Spleen (tissue), 7 donors: ENCODE results near the gene NEK5.

Source experiments
- POLR2A ChIP-seq, 3 donors: fragments of 450-650 bp; IDR thresholded peaks; one replicate each; pipeline ENCODE4 v1.5.1; 2017; ENCODE audit warnings: antibody characterized with exemption in 3 of 3, mild to moderate bottlenecking in 1 of 3
- POLR2AphosphoS5 ChIP-seq, 3 donors: sonication (generic); formaldehyde crosslinking; IDR thresholded peaks; one replicate each; pipeline ENCODE4 v1.5.1; 2017; ENCODE audit warnings: antibody characterized with exemption in 3 of 3
- TF ChIP-seq, protein P1 (sequence below), 11 experiments: fragments of 200-600 bp in 7 of 11; fragments of 450-650 bp in 4 of 11; sonication (generic) in 4 of 11; IDR thresholded peaks in 8 of 11; conservative IDR thresholded peaks in 3 of 11; 1 replicate in 7 of 11; 2 replicates in 4 of 11; pipeline versions ENCODE4 v1.4.0 to v1.8.0; 2016 to 2021; ENCODE audit warnings: antibody characterized with exemption in 11 of 11, inconsistent platforms in 4 of 11, mild to moderate bottlenecking in 1 of 11
- donor health status: DM: no; HTN: no; CAD: no; lungs with moderate emphysema.
- donor health status: DM: no; HTN: no; CAD: no.
- donor health status: DM: no; HTN: no; CAD: no.

DNA sequence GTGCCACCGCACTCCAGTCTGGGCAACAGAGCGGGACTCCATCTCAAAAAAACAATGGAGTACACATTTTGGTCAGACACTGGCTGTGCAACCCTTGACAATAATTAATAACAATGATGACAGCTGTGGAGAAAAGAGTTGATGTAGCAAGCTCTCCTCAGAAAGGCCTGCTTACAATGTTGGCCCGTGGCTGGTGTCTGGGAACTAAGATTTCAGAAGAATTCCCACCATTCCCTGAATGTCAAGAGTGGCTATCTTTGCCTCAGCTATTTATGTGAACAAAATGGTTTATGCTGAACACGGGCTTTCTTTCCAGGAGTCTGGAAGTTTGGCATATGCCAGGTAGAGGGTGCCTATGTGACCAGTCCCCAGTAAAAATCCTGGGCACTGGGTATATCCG lies 25.5 kb downstream of the NEK5 start:
- TF ChIP-seq, protein P1, sequence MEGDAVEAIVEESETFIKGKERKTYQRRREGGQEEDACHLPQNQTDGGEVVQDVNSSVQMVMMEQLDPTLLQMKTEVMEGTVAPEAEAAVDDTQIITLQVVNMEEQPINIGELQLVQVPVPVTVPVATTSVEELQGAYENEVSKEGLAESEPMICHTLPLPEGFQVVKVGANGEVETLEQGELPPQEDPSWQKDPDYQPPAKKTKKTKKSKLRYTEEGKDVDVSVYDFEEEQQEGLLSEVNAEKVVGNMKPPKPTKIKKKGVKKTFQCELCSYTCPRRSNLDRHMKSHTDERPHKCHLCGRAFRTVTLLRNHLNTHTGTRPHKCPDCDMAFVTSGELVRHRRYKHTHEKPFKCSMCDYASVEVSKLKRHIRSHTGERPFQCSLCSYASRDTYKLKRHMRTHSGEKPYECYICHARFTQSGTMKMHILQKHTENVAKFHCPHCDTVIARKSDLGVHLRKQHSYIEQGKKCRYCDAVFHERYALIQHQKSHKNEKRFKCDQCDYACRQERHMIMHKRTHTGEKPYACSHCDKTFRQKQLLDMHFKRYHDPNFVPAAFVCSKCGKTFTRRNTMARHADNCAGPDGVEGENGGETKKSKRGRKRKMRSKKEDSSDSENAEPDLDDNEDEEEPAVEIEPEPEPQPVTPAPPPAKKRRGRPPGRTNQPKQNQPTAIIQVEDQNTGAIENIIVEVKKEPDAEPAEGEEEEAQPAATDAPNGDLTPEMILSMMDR (IDR thresholded peaks at IDR 0.05 in 8 of 11, conservative IDR thresholded peaks at IDR 0.05 in 3 of 11) = no peak
- TF ChIP-seq POLR2A (IDR thresholded peaks at IDR 0.05) = no peak
- no peak for TF ChIP-seq POLR2AphosphoS5 (IDR thresholded peaks at IDR 0.05)
